DND-41 (cell line): Measurements from ENCODE around the gene TSPEAR.

ENCODE experiments used
- ATAC-seq: fragments of 200-7000 bp; cut with Tn5 transposase; 3 replicates; pipeline ENCODE4 v1.9.1; 2021; ENCODE audit warnings: low read depth; ENCODE audit not compliant: insufficient read depth
- DNase-seq: peaks from one replicate; pipeline ENCODE4 v3.0.0-alpha.2; 2020
- H2AFZ ChIP-seq: 2 replicates; pipeline ENCODE4 v1.6.0; 2012; ENCODE audit warnings: low read depth, low read length
- H3K27ac ChIP-seq: 2 replicates; pipeline ENCODE4 v1.5.1; 2012; ENCODE audit warnings: low read length, inconsistent platforms
- H3K27me3 ChIP-seq: fragments of 200-600 bp; sonication (generic); 2 replicates; pipeline ENCODE4 v1.6.0; 2012; ENCODE audit warnings: low read length, mild to moderate bottlenecking, inconsistent platforms; ENCODE audit not compliant: insufficient read depth, poor library complexity
- H3K36me3 ChIP-seq: 2 replicates; pipeline ENCODE4 v1.5.1; 2012; ENCODE audit warnings: low read length, inconsistent platforms; ENCODE audit not compliant: insufficient read depth
- H3K4me1 ChIP-seq: 2 replicates; pipeline ENCODE4 v1.5.1; 2012; ENCODE audit warnings: mild to moderate bottlenecking, low read length; ENCODE audit not compliant: insufficient read depth
- H3K4me2 ChIP-seq: 2 replicates; pipeline ENCODE4 v1.6.0; 2012; ENCODE audit warnings: mild to moderate bottlenecking, moderate library complexity, low read length, inconsistent platforms; ENCODE audit not compliant: insufficient read depth
- H3K4me3 ChIP-seq, 2 experiments: fragments of 200-600 bp in 1 of 2; shearing (Covaris generic) in 1 of 2; 2 replicates each; pipeline ENCODE4 v1.5.1; 2012 to 2016; ENCODE audit warnings: inconsistent platforms in 2 of 2, low read length in 2 of 2, mild to moderate bottlenecking in 2 of 2, low read depth in 1 of 2, moderate library complexity in 1 of 2
- H3K79me2 ChIP-seq: 2 replicates; pipeline ENCODE4 v1.6.0; 2012; ENCODE audit warnings: low read length, inconsistent platforms; ENCODE audit not compliant: insufficient read depth
- H3K9ac ChIP-seq: 2 replicates; pipeline ENCODE4 v1.6.0; 2012; ENCODE audit warnings: low read depth, mild to moderate bottlenecking, inconsistent platforms, low read length, moderate library complexity
- H3K9me3 ChIP-seq: 2 replicates; pipeline ENCODE4 v1.5.1; 2012; ENCODE audit warnings: low read length, moderate library complexity, mild to moderate bottlenecking, inconsistent platforms; ENCODE audit not compliant: insufficient read depth, severe bottlenecking
- H4K20me1 ChIP-seq: 2 replicates; pipeline ENCODE4 v1.6.0; 2012; ENCODE audit warnings: low read length; ENCODE audit not compliant: insufficient read depth
- EZH2 ChIP-seq: IDR thresholded peaks from 3 replicates; pipeline ENCODE4 v1.6.1; 2012; ENCODE audit warnings: borderline replicate concordance, low read depth, mild to moderate bottlenecking, moderate library complexity, low read length, inconsistent platforms; ENCODE audit not compliant: severe bottlenecking
- TF ChIP-seq, protein P1 (sequence below): IDR thresholded peaks from 2 replicates; pipeline ENCODE4 v1.5.1; 2012; ENCODE audit warnings: borderline replicate concordance, low read length, moderate library complexity, mild to moderate bottlenecking; ENCODE audit not compliant: poor library complexity, severe bottlenecking; ENCODE audit errors: extremely low read depth

The TSPEAR gene

GRCh38 chr21:44702973-44703730 lies 8.2 kb downstream of the TSPEAR start:
- TF ChIP-seq, protein P1, sequence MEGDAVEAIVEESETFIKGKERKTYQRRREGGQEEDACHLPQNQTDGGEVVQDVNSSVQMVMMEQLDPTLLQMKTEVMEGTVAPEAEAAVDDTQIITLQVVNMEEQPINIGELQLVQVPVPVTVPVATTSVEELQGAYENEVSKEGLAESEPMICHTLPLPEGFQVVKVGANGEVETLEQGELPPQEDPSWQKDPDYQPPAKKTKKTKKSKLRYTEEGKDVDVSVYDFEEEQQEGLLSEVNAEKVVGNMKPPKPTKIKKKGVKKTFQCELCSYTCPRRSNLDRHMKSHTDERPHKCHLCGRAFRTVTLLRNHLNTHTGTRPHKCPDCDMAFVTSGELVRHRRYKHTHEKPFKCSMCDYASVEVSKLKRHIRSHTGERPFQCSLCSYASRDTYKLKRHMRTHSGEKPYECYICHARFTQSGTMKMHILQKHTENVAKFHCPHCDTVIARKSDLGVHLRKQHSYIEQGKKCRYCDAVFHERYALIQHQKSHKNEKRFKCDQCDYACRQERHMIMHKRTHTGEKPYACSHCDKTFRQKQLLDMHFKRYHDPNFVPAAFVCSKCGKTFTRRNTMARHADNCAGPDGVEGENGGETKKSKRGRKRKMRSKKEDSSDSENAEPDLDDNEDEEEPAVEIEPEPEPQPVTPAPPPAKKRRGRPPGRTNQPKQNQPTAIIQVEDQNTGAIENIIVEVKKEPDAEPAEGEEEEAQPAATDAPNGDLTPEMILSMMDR, result no peak
- TF ChIP-seq EZH2, result no peak
- Histone ChIP-seq H3K4me2 (no peak overlapping the region), H3K27me3 (peaks cover 10% of the 10 kb centered on the region), H3K36me3 (no peaks in the 10 kb centered on the region), H4K20me1 (no peaks in the 10 kb centered on the region; the same call in 1 of the 2 replicates), H3K9me3 (no peaks in the 10 kb centered on the region), H3K4me3 (no peak overlapping the region), H3K27ac (no peak overlapping the region), H3K9ac (no peak overlapping the region), H3K79me2 (no peaks in the 10 kb centered on the region), H3K4me1 (no peaks in the 10 kb centered on the region), H2AFZ (no peak overlapping the region)
- ATAC-seq (no peak), DNase-seq (no peak)

GRCh38 chr21:44702111-44702972 lies 9.0 kb downstream of the TSPEAR start:
- Histone ChIP-seq H3K4me3 (no peak overlapping the region), H3K27me3 (peaks cover 10% of the 10 kb centered on the region), H3K36me3 (no peaks in the 10 kb centered on the region), H3K4me2 (no peak overlapping the region), H4K20me1 (no peaks in the 10 kb centered on the region; the same call in 1 of the 2 replicates), H3K27ac (no peak overlapping the region), H3K79me2 (no peaks in the 10 kb centered on the region), H3K9me3 (no peaks in the 10 kb centered on the region), H3K9ac (no peak overlapping the region), H3K4me1 (no peaks in the 10 kb centered on the region), H2AFZ (no peak overlapping the region)
- DNase-seq (no peak), ATAC-seq (no peak)
- TF ChIP-seq, protein P1, result no peak
- no peak for TF ChIP-seq EZH2

- TF ChIP-seq, protein P1, result no peak
- no peak for TF ChIP-seq EZH2
- no peak overlapping the region for H3K4me3 ChIP-seq
- H3K27me3 ChIP-seq, result peaks cover 10% of the 10 kb centered on the region
- H3K36me3 ChIP-seq, result no peaks in the 10 kb centered on the region
- DNase-seq (no peak), ATAC-seq (no peak)
- no peak overlapping the region for H3K9ac ChIP-seq
- no peaks in the 10 kb centered on the region; the same call in 1 of the 2 replicates for H4K20me1 ChIP-seq
- no peak overlapping the region for H2AFZ ChIP-seq
- no peak overlapping the region for H3K4me2 ChIP-seq
- no peaks in the 10 kb centered on the region for H3K9me3 ChIP-seq
- no peak overlapping the region for H3K27ac ChIP-seq
- H3K4me1 ChIP-seq, result no peaks in the 10 kb centered on the region
- no peaks in the 10 kb centered on the region for H3K79me2 ChIP-seq
Observed at GRCh38 chr21:44701541-44701940, 9.8 kb downstream of the TSPEAR start.
